ENCODE measurements around the gene TBC1D9. TPM values are rescaled to one million over a fixed set of nuclear protein-coding genes. Genes with fewer than 3 reads are reported as not detected.

Gene TBC1D9
- total RNA-seq, 1 donor from 2014 or later = 20.3 TPM

DNA sequence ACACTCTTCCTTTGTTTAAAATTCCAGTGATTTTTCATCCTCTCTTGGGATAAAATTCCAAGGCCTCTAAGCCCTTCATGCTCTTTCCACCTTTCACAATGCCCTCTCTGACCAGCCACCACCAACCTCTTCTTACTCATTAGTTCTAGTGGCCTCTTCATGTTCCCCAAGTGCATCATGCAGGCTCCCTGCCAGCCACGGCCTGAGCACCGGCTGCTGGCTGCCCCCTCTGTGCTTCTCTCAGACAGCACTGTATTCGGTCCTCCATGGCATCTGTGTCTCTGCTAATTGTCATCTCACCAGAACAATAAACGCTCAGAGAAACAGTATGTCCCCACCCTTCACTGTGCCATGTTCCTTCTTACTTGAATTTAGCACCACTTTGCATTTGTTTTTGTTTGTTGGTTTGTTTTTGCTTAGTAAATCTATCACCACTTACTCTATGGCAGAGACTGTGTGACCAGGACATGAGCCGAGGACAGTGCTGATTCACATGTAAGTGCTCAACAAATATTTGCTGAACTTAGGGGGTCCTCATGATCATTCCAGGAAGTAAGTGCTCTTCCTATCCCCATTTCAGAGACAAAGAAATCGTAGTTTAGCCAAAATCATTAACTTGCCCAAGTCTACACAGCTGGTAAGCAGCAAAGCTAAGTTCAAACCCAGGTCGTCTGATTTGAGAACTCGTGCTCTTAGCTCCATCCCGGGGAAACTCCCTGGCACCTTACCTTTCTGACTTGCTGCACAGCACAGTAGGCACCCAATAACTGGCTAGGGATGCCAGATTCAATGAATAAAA is 110.4 kb downstream of the TBC1D9 start:
- DNase-seq (ENCODE audit: low read depth) = no peak
- TF ChIP-seq, protein P1, sequence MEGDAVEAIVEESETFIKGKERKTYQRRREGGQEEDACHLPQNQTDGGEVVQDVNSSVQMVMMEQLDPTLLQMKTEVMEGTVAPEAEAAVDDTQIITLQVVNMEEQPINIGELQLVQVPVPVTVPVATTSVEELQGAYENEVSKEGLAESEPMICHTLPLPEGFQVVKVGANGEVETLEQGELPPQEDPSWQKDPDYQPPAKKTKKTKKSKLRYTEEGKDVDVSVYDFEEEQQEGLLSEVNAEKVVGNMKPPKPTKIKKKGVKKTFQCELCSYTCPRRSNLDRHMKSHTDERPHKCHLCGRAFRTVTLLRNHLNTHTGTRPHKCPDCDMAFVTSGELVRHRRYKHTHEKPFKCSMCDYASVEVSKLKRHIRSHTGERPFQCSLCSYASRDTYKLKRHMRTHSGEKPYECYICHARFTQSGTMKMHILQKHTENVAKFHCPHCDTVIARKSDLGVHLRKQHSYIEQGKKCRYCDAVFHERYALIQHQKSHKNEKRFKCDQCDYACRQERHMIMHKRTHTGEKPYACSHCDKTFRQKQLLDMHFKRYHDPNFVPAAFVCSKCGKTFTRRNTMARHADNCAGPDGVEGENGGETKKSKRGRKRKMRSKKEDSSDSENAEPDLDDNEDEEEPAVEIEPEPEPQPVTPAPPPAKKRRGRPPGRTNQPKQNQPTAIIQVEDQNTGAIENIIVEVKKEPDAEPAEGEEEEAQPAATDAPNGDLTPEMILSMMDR (conservative IDR thresholded peaks at IDR 0.05; ENCODE audit: low read depth, low read length) = no peak
- H3K4me3 ChIP-seq (ENCODE audit: low read depth, low read length) = no peak overlapping the region

DNA sequence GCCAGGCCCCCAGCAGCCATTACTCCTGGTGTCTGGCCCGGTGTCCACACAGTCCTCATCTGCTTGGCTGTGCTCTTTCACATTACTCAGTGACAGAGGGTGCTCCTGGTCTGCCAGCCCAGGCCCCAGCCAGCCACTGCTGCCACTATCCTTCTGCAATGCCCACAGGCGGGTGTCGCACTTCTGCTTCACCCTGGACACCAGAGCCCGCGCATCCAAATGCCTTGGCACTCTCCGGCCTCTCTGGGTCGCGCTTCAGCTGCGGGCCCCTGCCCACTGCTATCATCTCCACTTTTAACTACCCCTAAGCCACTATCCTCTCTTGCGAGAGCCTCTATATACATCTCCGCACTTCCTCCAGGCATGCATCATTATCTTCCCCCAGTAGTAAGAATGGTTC is 111.0 kb downstream of the TBC1D9 start:
- DNase-seq (ENCODE audit: low read depth) = no peak
- TF ChIP-seq, protein P1 (conservative IDR thresholded peaks at IDR 0.05; ENCODE audit: low read depth, low read length) = no peak
- no peak overlapping the region for H3K4me3 ChIP-seq (ENCODE audit: low read depth, low read length)

DNA sequence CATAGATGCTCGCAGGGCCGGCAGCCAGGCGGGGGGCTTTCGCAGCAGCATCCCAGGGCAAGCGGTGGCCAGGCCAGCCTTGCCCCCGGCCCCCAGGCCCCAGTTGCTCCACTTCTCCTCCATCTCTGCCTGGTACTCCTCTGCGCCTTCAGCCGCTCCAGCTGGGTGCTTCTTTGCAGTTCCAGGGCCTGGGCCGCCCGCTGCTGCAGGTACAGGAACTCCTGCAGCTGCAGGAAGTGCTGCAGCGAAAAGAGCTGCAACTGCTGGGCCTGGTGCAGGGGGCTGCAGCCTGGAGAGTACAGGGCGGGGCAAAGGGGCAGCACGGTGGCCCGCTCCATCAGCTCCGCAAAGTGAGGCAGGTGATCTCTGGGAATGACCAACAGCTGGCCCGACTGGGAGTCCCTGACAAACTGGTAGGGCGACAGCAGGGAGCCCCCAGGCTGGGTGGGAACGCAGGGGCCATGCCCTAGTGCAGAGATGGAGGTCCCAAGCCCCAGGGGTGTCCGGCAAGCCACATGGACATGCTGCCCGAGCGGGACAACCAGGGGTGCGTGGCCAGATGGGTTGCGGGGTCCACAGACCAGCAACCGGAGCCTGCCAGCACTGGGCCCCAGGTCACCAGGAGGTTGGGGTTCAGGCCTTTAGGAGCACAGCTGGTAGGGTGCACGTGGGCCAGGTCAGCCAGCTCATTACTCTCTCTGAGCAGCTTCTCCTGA is 111.6 kb downstream of the TBC1D9 start:
- TF ChIP-seq, protein P1 (conservative IDR thresholded peaks at IDR 0.05; ENCODE audit: low read depth, low read length) = no peak
- no peak for DNase-seq (ENCODE audit: low read depth)
- H3K4me3 ChIP-seq (ENCODE audit: low read depth, low read length) = no peak overlapping the region

DNA sequence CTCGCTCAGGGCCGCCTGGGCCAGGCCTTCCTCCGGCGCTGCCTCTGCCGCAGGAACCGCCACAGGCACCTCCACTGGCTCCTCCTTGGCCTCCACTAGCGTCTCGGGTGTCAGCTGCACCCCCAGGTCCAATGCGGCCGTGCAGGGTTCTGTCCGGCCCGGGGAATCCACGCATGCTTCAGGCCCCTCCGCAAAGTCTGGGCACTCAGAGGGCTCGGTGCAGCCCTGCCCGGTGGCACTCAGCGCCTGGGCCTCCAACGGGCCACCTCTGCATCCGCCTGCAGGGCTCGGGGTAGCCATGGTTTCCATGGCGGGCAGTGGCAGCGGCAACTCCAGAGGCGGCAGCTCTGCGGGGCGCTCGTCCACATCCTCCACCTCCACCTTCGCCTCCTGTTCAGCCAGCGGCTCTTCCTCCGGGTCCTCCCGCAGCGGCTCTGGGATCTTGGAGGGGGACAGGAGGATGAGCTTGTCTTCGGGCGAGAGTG is 112.6 kb downstream of the TBC1D9 start:
- DNase-seq (ENCODE audit: low read depth) = no peak
- H3K4me3 ChIP-seq (ENCODE audit: low read depth, low read length) = no peak overlapping the region
- TF ChIP-seq, protein P1 (conservative IDR thresholded peaks at IDR 0.05; ENCODE audit: low read depth, low read length) = no peak

DNA sequence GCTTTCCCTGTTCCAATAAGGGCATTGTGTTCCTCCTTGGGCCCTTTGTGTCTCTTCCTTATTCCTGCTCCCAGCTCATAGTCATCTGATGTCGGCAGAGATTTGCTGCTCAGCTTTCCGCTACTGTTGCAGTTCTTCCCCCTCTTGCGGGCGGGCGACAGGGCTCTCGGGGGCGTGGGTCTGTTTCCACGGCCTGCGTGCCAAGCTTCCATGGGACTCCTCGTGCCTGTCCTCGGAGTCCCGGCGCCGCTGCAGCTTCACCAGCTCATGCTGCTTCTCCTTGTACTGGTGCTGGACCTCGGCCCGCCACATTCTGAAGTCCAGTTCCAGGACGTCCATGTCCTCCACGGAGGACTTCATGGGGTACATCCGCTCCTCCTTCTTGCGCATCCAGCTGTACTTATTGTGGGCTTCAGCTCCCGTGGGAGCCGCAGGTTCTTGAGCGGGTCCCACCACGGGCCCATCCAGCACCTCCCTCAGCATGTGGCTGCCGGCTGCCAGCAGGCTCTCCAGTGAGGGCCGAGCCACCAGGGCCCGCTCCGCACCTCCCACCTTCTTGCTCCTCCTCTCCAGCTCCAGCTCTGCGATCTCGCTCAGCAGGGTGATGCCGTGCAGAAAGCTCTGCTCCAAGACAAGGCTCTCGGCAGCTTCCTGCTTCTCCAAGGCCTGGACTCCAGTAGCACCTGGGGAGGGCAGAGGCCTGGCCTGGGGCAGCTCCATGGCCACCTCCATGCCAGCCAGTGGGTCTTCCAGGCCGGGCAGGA is 113.3 kb downstream of the TBC1D9 start:
- no peak for DNase-seq (ENCODE audit: low read depth)
- no peak overlapping the region for H3K4me3 ChIP-seq (ENCODE audit: low read depth, low read length)
- TF ChIP-seq, protein P1 (conservative IDR thresholded peaks at IDR 0.05; ENCODE audit: low read depth, low read length) = no peak

DNA sequence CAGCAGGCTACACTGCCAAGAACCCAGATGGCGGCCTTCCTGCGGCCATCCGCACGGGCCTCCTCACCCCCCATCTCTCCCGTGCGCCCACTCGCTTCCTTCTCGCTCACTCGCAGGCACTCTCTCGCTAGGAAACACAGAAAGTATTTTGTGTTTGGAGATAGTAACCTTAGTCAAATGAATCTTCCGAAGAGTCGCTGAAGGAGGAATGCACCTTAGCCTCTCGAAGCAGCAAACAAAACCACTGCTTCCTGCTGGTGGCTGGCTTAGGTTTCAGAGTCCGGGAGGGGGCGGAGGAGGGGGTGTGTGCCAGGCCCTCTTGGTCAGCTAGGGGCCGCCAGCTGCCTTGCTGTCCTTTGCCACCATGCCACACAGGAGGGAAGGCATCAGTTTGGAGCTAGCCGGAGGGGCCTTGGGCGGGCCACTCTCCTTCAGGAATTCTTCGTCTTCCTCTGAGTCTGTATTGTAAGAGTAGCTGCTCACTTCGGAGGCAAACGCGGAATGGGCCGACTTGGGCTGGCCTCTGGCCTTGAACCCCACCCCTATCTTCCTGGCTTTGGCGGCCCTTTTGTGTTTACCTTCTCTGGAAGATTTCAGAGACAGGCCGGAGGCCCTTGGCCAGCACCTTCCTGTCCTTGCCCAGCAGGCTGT is 114.3 kb downstream of the TBC1D9 start:
- TF ChIP-seq, protein P1 (conservative IDR thresholded peaks at IDR 0.05; ENCODE audit: low read depth, low read length) = peak; percentile 37
- peak overlapping the region; percentile 46 for H3K4me3 ChIP-seq (ENCODE audit: low read depth, low read length)
- no peak for DNase-seq (ENCODE audit: low read depth)

All from epithelial cell of proximal tubule (primary cell).